ENCODE data around the gene TBX19.

- TF ChIP-seq CTCF (IDR thresholded peaks at IDR 0.05 in 4 of 5, conservative IDR thresholded peaks at IDR 0.05 in 1 of 5): no peak
- TF ChIP-seq POLR2A (IDR thresholded peaks at IDR 0.05): no peak
Measured at GRCh38 chr1:168300626-168301025, 19.9 kb downstream of the TBX19 start.
